Measurements from ENCODE around the gene ZMIZ1.

The ZMIZ1 gene

GRCh38 chr10:79202188-79203013 lies 133.6 kb downstream of the ZMIZ1 start:
- DNase-seq (ENCODE audit: low read depth in 1 of 2, low spot score in 1 of 2) = no peak

- DNase-seq (ENCODE audit: low read depth in 1 of 2, low spot score in 1 of 2) = no peak
These were observed 134.4 kb downstream of the ZMIZ1 start for GRCh38 chr10:79203014-79203644.

- no peak for DNase-seq (ENCODE audit: low read depth in 1 of 2, low spot score in 1 of 2)
These were observed 135.1 kb downstream of the ZMIZ1 start for GRCh38 chr10:79203833-79204232.

- no peak for DNase-seq (ENCODE audit: low read depth in 1 of 2, low spot score in 1 of 2)
These were observed 137.7 kb downstream of the ZMIZ1 start for GRCh38 chr10:79206300-79207095.

GRCh38 chr10:79207096-79207357 lies 138.3 kb downstream of the ZMIZ1 start:
- DNase-seq (ENCODE audit: low read depth in 1 of 2, low spot score in 1 of 2) = no peak

- DNase-seq (ENCODE audit: low read depth in 1 of 2, low spot score in 1 of 2) = no peak
These were observed 139.0 kb downstream of the ZMIZ1 start for GRCh38 chr10:79207726-79208125.

- no peak for DNase-seq (ENCODE audit: low read depth in 1 of 2, low spot score in 1 of 2)
These were observed 139.7 kb downstream of the ZMIZ1 start for GRCh38 chr10:79208251-79208983.

GRCh38 chr10:79209340-79209739 lies 140.6 kb downstream of the ZMIZ1 start:
- DNase-seq (ENCODE audit: low read depth in 1 of 2, low spot score in 1 of 2) = no peak

GRCh38 chr10:79209831-79210230 lies 141.1 kb downstream of the ZMIZ1 start:
- DNase-seq (ENCODE audit: low read depth in 1 of 2, low spot score in 1 of 2) = no peak

GRCh38 chr10:79210672-79211071 lies 141.9 kb downstream of the ZMIZ1 start:
- no peak for DNase-seq (ENCODE audit: low read depth in 1 of 2, low spot score in 1 of 2)

GRCh38 chr10:79211616-79212015 lies 142.8 kb downstream of the ZMIZ1 start:
- DNase-seq (ENCODE audit: low read depth in 1 of 2, low spot score in 1 of 2) = no peak

- DNase-seq (ENCODE audit: low read depth in 1 of 2, low spot score in 1 of 2) = no peak
These were observed 146.8 kb downstream of the ZMIZ1 start for GRCh38 chr10:79215531-79215930.

GRCh38 chr10:79219322-79219957 lies 150.7 kb downstream of the ZMIZ1 start:
- DNase-seq (ENCODE audit: low read depth in 1 of 2, low spot score in 1 of 2) = no peak

- DNase-seq (ENCODE audit: low read depth in 1 of 2, low spot score in 1 of 2) = no peak
These were observed 151.5 kb downstream of the ZMIZ1 start for GRCh38 chr10:79220307-79220706.

GRCh38 chr10:79221110-79222051 lies 152.6 kb downstream of the ZMIZ1 start:
- DNase-seq (ENCODE audit: low read depth in 1 of 2, low spot score in 1 of 2) = no peak

GRCh38 chr10:79222186-79222585 lies 153.4 kb downstream of the ZMIZ1 start:
- no peak for DNase-seq (ENCODE audit: low read depth in 1 of 2, low spot score in 1 of 2)

GRCh38 chr10:79223091-79224048 lies 154.6 kb downstream of the ZMIZ1 start:
- DNase-seq (ENCODE audit: low read depth in 1 of 2, low spot score in 1 of 2) = no peak

- no peak for DNase-seq (ENCODE audit: low read depth in 1 of 2, low spot score in 1 of 2)
These were observed 155.6 kb downstream of the ZMIZ1 start for GRCh38 chr10:79224263-79224949.
